ENCODE data around the gene VAV2. TPM values are rescaled to one million over a fixed set of nuclear protein-coding genes. Genes with fewer than 3 reads are reported as not detected.

Gene VAV2
- total RNA-seq, 4 donors from 2014 or later, result 4.7 to 42.2 (median 15.8) TPM

DNA sequence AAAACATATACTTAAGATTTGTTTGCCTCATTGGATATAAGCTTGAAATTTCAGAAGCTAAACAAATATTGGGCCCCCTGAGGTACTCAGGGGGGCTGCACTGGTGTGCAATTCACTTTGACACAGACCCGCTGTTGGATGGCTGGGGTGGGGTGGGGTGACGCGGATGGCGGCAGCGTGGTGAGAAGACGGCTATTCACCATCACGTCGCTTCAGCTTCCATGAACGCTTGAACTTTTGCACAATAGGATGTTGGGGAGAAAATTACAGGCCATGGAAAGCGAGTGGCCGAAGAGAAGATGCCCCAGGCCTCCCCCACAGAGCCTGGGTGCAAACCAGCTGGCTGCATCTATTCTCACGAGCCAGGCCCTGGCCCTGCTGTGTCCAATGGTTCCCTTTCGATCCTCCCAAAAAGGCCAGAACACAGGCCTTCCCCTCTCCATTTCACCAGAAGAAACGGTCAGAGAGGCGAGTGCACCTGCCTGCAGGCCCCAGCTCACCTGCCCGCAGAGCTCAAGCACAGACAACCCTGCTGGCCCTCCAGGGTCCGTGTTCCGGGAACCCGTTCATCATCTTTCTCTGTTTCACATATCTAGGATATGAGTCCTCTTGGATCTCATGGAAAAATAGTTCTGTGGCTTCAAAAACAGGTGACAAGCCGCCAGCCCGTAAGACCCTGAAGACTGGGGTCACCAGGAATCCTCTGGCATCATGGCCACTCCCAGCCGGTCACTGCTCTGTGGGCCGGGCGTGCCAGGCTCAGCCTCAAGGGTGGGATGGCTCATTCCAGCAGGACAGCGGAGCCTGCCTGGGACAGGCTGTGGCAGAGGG, 207.2 kb downstream of the VAV2 start:
- TF ChIP-seq POLR2A (IDR thresholded peaks at IDR 0.05), result no peak
- TF ChIP-seq, protein P1, sequence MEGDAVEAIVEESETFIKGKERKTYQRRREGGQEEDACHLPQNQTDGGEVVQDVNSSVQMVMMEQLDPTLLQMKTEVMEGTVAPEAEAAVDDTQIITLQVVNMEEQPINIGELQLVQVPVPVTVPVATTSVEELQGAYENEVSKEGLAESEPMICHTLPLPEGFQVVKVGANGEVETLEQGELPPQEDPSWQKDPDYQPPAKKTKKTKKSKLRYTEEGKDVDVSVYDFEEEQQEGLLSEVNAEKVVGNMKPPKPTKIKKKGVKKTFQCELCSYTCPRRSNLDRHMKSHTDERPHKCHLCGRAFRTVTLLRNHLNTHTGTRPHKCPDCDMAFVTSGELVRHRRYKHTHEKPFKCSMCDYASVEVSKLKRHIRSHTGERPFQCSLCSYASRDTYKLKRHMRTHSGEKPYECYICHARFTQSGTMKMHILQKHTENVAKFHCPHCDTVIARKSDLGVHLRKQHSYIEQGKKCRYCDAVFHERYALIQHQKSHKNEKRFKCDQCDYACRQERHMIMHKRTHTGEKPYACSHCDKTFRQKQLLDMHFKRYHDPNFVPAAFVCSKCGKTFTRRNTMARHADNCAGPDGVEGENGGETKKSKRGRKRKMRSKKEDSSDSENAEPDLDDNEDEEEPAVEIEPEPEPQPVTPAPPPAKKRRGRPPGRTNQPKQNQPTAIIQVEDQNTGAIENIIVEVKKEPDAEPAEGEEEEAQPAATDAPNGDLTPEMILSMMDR (IDR thresholded peaks at IDR 0.05), result no peak
- Histone ChIP-seq H3K36me3 (no peaks in the 10 kb centered on the region), H3K4me3 (no peak overlapping the region), H3K9me3 (no peaks in the 10 kb centered on the region), H3K27me3 (no peaks in the 10 kb centered on the region), H3K4me1 (no peaks in the 10 kb centered on the region), H3K27ac (no peak overlapping the region)
- DNase-seq, result no peak
- intact Hi-C loops (cut with DNase I; ENCODE audit: low total_unique reads), result no loop called here

DNA sequence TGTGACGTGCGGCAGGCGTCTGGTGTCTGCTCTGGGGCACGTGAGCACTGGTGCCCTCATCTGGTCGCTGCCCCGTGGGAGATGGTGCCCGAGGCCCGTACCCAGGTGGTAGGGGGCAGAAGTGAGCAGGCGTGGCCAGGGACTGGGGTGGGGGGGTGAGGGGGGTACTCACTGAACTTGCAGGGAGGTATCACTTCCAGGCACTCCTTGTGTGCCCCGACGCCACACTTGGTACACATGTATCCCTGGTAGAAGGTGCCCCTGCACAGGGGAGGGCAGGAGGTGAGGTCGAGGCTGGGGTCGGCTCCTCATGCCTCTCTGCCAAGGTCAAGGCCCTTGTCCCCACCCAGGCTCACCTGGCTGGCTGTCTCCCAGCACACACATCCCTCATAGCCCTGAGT, 208.8 kb downstream of the VAV2 start:
- Histone ChIP-seq H3K4me3 (no peak overlapping the region), H3K27ac (no peak overlapping the region), H3K9me3 (no peaks in the 10 kb centered on the region), H3K36me3 (no peaks in the 10 kb centered on the region), H3K4me1 (no peaks in the 10 kb centered on the region), H3K27me3 (no peaks in the 10 kb centered on the region)
- TF ChIP-seq, protein P1 (IDR thresholded peaks at IDR 0.05), result no peak
- TF ChIP-seq POLR2A (IDR thresholded peaks at IDR 0.05), result no peak
- intact Hi-C loops (cut with DNase I; ENCODE audit: low total_unique reads), result no loop called here
- DNase-seq, result no peak

DNA sequence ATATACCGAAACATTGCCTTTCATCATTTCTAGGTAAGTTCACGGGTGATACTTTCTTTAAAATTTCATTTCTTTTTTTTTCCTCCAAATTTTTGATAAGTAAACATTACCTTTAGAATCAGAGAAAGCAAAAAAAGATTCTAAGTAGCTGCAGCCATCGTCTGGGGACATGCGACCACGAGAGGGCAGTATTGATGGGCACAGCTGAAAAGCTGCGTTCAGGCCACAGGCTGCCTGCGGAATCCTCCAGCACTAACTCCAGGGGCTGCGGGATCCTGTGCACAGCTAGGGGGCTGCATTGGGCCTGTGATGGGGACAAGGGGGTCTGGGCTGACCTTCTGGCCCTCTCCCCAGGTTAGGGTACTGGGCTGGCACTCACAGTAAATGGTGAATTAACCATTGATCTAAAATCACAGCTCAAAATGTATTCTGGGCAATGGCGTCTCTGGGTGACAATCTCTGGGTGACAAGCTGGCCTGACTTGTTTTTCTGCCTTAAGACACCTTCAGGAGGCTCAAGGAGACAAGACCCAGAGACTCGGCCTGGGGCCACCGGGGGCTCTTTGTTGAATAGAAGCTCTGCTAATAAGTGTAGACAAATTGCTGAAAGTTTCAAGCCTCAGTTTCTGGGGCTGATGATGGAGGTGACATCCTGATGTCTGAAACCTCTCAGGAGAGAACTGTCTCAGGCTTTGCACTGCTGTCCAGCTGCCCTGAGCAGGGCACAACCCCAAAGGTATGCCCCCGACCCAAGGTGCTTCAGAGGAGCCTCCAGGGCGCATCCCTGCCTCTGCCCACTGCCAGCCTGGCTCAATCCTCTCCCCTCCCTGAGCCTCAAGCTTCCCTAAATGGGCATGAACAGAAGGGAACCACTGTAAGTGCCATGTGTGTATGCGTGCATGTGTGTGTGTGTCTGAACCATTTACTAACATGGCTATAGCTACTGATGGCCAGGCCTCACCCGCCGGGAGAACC, 209.7 kb downstream of the VAV2 start:
- Histone ChIP-seq H3K27ac (no peak overlapping the region), H3K4me3 (no peak overlapping the region), H3K4me1 (no peaks in the 10 kb centered on the region), H3K27me3 (no peaks in the 10 kb centered on the region), H3K36me3 (no peaks in the 10 kb centered on the region), H3K9me3 (no peaks in the 10 kb centered on the region)
- intact Hi-C loops (cut with DNase I; ENCODE audit: low total_unique reads), result no loop called here
- no peak for TF ChIP-seq POLR2A (IDR thresholded peaks at IDR 0.05)
- TF ChIP-seq, protein P1 (IDR thresholded peaks at IDR 0.05), result peak; percentile 53 to 70 (median 60)
- DNase-seq, result peak; percentile 62 to 67

DNA sequence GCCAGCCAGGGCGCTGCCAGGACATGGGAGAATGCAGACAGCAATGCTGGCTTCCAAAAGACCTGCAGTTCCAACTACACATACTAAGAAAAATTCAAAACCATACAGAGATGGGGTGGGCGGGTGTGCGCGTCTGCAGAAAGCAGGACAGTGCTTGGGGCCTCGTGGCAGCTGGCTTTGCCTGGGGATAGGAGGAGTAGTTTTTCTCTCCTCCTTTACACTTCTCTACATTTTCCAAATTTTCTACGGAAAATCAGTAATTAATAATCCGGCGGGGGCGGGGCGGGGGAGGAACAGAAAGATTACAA, 210.3 kb downstream of the VAV2 start:
- Histone ChIP-seq H3K4me3 (no peak overlapping the region), H3K4me1 (no peaks in the 10 kb centered on the region), H3K9me3 (no peaks in the 10 kb centered on the region), H3K36me3 (no peaks in the 10 kb centered on the region), H3K27ac (no peak overlapping the region), H3K27me3 (no peaks in the 10 kb centered on the region)
- intact Hi-C loops (cut with DNase I; ENCODE audit: low total_unique reads), result no loop called here
- no peak for DNase-seq
- TF ChIP-seq, protein P1 (IDR thresholded peaks at IDR 0.05), result no peak
- TF ChIP-seq POLR2A (IDR thresholded peaks at IDR 0.05), result no peak

All from uterus (tissue), 4 donors.